SKM-1 (cell line): Measurements from ENCODE around the gene HOXC6.

Source experiments
- DNase-seq: peaks from one replicate; lab custom pipeline; 2025; ENCODE audit not compliant: unreplicated experiment; lab: John Stamatoyannopoulos, UW

The HOXC6 gene

GRCh38 chr12:54025499-54026405 is 2.5 kb upstream of the HOXC6 start:
- no peak for DNase-seq

GRCh38 chr12:54026640-54027441 is 1.4 kb upstream of the HOXC6 start:
- no peak for DNase-seq

DNA sequence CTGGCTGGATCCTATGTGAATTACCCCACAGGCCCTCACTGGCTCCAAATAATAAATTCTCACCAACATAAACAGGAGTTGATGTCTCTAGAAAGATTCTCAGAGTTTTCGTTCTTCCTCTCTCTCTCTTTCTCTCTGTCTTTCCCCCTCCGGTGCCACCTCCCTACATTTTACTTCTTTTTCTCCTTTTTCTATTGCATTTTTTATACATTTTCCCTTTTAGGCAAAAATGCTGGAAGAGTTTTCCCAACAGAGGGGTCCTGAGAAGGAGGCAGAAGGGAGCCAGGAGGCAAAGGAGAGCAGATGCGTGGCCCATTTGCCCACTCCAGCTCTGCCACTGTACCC is 826 bp upstream of the HOXC6 start:
- DNase-seq, result no peak

DNA sequence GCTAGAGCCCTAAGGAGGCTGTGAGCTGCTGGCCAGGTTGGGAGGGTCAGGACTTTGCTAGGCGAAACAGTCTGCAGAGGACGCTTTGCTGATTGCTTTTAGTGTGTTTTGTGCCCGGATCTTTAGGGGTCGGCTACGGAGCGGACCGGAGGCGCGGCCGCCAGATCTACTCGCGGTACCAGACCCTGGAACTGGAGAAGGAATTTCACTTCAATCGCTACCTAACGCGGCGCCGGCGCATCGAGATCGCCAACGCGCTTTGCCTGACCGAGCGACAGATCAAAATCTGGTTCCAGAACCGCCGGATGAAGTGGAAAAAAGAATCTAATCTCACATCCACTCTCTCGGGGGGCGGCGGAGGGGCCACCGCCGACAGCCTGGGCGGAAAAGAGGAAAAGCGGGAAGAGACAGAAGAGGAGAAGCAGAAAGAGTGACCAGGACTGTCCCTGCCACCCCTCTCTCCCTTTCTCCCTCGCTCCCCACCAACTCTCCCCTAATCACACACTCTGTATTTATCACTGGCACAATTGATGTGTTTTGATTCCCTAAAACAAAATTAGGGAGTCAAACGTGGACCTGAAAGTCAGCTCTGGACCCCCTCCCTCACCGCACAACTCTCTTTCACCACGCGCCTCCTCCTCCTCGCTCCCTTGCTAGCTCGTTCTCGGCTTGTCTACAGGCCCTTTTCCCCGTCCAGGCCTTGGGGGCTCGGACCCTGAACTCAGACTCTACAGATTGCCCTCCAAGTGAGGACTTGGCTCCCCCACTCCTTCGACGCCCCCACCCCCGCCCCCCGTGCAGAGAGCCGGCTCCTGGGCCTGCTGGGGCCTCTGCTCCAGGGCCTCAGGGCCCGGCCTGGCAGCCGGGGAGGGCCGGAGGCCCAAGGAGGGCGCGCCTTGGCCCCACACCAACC is 1.5 kb downstream of the HOXC6 start:
- DNase-seq, result no peak

GRCh38 chr12:54030442-54030801 is 2.2 kb downstream of the HOXC6 start:
- DNase-seq, result no peak

- no peak for DNase-seq
Observed at GRCh38 chr12:54030889-54031471, 2.7 kb downstream of the HOXC6 start.

GRCh38 chr12:54031480-54031879 is 3.2 kb downstream of the HOXC6 start:
- DNase-seq, result no peak

- DNase-seq, result no peak
Observed at GRCh38 chr12:54032086-54032619, 3.9 kb downstream of the HOXC6 start.

DNA sequence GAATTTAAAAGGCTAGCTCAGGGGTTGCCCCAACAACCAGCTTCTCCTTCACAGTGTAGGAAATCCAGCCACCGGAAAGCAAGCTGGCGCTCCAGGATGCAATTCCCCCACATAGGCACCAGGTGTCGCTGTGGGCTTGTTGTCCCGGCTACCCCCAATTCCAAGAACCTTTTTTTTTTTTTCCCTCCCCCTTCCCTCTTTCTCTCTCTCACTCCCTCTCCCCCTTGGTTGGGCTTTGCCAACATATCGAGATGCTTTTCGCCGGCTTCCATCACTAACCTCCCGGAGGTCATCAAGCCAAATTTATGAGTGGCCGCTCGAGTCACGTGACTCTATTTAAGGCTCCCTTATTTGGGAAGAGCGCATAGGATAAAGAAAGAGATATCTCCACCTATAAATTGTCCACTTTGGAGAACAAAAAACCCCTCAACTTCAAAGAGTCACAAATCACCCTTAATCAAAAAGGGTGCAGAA is 4.4 kb downstream of the HOXC6 start, which contains the start of gene HOXC5:
Gene HOXC5 (plus strand): TSS at position 424 of the 474 bp plus-strand sequence. CDS start 73 bp downstream, outside the sequence.
- DNase-seq, result peak; percentile 5

DNA sequence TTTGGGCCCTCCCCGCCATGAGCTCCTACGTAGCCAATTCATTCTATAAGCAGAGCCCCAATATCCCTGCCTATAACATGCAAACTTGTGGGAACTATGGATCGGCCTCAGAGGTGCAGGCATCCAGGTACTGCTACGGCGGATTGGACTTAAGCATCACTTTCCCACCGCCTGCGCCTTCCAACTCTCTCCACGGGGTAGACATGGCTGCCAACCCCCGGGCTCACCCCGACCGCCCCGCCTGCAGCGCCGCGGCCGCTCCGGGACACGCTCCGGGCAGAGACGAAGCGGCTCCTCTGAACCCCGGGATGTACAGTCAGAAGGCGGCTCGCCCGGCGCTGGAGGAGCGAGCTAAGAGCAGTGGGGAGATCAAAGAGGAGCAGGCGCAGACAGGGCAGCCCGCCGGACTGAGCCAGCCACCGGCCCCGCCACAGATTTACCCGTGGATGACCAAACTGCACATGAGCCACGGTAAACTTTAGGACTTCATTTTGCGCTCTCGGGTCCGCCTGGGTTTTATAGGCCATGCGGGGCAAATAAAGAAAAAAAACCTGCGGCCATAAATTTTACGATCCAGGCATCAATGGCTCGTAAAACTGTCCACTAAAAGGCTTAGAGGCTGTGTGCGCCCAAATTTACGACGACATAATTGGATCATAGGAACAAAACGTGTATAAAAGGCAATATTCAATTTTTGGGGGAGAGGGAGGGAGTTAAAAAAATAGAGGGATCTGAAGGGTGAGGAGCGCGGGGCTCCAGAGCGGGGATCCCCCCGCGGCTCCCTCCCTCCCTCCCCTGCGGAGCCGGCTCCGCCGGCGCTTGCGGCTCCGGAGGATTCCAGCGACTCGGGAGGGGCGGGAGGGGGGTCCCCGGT is 5.1 kb downstream of the HOXC6 start:
- DNase-seq, result no peak

GRCh38 chr12:54033980-54034784 is 5.9 kb downstream of the HOXC6 start:
- DNase-seq, result no peak

DNA sequence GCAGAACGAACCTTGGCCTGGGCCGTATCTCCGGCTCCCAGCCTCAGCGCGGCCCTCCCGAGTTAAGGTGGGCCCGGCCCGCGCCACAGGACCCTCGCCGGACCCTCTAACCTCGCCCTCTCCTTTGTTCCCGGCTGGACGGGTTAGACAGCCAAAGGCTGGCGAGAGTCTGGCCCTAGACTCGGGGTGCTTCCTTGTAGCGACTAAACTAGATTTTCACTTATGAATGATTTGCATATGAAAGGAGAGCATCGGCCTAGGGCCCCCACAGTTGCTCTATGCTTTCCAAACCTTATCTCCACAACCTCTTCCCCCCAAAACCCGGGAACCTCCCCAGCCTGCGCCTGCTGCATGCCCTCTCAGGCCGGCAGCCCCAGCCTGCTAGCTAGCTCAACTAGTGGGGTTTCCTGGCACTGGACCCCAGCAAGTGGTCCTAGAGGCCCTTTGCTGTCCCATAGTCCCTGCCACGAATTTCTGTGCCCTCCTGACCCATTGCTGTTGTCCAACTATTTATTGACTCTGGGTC is 6.6 kb downstream of the HOXC6 start:
- no peak for DNase-seq

GRCh38 chr12:54035568-54036264 is 7.5 kb downstream of the HOXC6 start:
- DNase-seq, result no peak

- DNase-seq, result no peak
Observed at GRCh38 chr12:54036620-54037359, 8.6 kb downstream of the HOXC6 start.

DNA sequence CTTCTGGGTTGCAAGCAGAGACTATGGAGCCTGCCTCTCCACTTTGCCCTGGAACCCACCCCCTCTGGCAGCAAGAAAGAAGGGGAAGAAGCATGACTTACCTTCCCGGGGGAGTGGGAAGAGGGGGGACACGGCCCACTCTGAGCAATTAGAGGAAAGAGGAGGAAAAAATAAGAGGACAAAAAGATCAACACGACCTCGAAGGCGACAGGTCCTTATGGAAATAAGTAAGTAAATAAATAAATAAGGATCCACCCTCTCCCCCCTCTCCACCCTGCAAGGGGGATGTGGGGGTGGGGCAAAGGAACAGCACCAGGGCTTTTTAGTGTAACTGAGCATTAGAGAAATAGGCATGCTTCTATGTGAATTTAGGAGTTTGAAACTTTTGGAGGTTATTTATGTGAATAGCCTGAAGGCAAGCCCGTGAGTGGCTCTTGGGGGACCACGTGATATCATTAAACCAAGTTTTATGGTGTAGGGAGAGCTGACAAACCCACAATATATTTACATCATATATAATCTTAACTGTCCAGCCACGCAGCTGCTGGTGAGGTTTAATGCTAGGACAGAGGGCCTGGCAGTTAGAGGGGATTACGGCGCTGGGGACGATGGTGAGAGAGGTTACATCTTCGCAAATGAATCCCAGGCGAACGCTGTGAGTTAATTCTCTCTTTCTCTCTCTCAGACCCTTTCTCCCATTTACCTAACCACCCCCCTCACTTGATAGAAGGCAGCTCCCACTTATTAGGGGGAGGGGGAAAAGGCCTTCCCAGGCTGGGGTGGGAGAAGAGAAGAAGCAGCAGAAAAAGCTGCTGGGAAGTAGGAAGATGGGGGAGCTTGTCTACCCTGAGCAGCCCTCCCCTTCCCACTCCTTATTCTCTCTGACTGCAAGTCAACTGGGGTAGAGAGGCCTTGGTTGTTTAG is 9.4 kb downstream of the HOXC6 start:
- no peak for DNase-seq

- DNase-seq, result no peak
Observed at GRCh38 chr12:54038284-54038870, 10.1 kb downstream of the HOXC6 start.
